Thyroid gland (tissue), 4 donors: ENCODE data around the gene ZNF423. TPM values are rescaled to one million over a fixed set of nuclear protein-coding genes. Genes with fewer than 3 reads are reported as not detected.

Experiments used
- DNase-seq, 2 donors: peaks; one replicate each; pipeline ENCODE4 v3.0.0-alpha.2; 2019
- H3K27ac ChIP-seq, 3 donors: fragments of 200-600 bp; sonication (generic); 1 replicate in 2 of 3; 2 replicates in 1 of 3; pipeline ENCODE4 v1.5.1; 2016 to 2019; ENCODE audit warnings: mild to moderate bottlenecking in 1 of 3, moderate library complexity in 1 of 3
- H3K27me3 ChIP-seq: fragments of 200-600 bp; sonication (generic); one replicate; pipeline ENCODE4 v1.5.1; 2019
- H3K36me3 ChIP-seq, 2 donors: fragments of 200-600 bp; sonication (generic); one replicate each; pipeline ENCODE4 v1.5.1; 2016 to 2019
- H3K4me1 ChIP-seq, 2 donors: fragments of 200-600 bp; sonication (generic); one replicate each; pipeline ENCODE4 v1.5.1; 2017 to 2019
- H3K4me3 ChIP-seq, 3 donors: fragments of 200-600 bp; sonication (generic); replicated peaks in 1 of 3; 1 replicate in 2 of 3; 2 replicates in 1 of 3; pipeline ENCODE4 v1.5.1; 2016; ENCODE audit warnings: mild to moderate bottlenecking in 1 of 3
- H3K9me3 ChIP-seq: fragments of 200-600 bp; sonication (generic); one replicate; pipeline ENCODE4 v1.5.1; 2017
- POLR2A ChIP-seq, 2 donors: fragments of 450-650 bp; IDR thresholded peaks; one replicate each; pipeline ENCODE4 v1.6.1; 2017; ENCODE audit warnings: antibody characterized with exemption in 2 of 2, mild to moderate bottlenecking in 2 of 2, moderate library complexity in 1 of 2
- WGBS, 2 donors: methylation state at CpG; one replicate each; pipeline ENCODE4 v1.1.5; 2017; 5-methylcytosine and 5-hydroxymethylcytosine counted together
- intact Hi-C: fragments of 100-400 bp; cut with DNase I; formaldehyde crosslinking; loops from one replicate; pipeline ENCODE4 v1.15.1; 2023
- total RNA-seq, 4 donors: library from RNA; depleted of rRNA; stranded (reverse); fragments of >200 nt; gene quantifications; one replicate each; pipeline ENCODE4 v1.2.3, GENCODE V29; 2016
- TF ChIP-seq, protein P1 (sequence below), 6 experiments: fragments of 200-600 bp in 3 of 6; fragments of 450-650 bp in 3 of 6; sonication (generic) in 3 of 6; IDR thresholded peaks; one replicate each; pipeline ENCODE4 v1.5.1; 2016 to 2019; ENCODE audit warnings: antibody characterized with exemption in 6 of 6, mild to moderate bottlenecking in 2 of 6, inconsistent platforms in 1 of 6, moderate library complexity in 1 of 6

Gene ZNF423
- total RNA-seq, 4 donors from 2014 or later = 7.4 to 10.0 (median 8.5) TPM

DNA sequence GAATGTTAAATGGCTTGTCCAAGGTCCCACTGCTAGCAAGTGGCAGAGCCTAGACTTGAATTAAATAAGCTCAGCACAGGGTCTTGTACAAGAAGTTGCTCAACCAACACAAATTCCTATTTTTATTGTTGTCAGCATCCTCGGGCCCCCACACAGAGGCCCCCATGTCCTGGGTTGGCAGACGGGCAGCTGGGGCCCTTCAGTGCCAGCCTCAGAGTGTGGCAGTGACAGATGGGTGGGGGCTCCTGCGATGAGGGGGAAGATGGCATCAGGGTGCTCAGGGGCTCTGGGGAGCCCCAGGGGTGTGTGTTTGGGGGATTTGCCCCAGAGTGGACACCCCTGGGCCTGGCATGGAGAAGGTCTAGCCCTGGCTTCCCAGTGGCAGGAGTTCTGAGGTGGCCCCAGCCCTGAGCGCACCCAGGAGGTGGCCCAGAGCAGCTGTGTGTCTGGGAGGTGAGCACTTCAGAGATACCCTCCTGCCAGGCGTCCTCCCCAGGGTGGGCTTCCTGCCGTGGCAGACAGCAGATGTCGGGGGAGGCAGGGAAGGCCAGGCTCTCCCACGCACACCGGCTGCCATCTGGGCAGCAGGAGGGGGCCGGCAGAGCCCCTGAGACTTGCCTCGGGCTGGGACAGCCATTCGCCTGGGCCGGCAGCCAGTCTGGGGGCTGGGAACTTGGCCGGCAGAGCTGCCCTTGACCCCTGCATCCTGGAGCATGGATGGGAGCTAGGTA lies 331.5 kb downstream of the ZNF423 start:
- intact Hi-C loops = no loop called here
- TF ChIP-seq, protein P1, sequence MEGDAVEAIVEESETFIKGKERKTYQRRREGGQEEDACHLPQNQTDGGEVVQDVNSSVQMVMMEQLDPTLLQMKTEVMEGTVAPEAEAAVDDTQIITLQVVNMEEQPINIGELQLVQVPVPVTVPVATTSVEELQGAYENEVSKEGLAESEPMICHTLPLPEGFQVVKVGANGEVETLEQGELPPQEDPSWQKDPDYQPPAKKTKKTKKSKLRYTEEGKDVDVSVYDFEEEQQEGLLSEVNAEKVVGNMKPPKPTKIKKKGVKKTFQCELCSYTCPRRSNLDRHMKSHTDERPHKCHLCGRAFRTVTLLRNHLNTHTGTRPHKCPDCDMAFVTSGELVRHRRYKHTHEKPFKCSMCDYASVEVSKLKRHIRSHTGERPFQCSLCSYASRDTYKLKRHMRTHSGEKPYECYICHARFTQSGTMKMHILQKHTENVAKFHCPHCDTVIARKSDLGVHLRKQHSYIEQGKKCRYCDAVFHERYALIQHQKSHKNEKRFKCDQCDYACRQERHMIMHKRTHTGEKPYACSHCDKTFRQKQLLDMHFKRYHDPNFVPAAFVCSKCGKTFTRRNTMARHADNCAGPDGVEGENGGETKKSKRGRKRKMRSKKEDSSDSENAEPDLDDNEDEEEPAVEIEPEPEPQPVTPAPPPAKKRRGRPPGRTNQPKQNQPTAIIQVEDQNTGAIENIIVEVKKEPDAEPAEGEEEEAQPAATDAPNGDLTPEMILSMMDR (IDR thresholded peaks at IDR 0.05) = no peak
- no peak for TF ChIP-seq POLR2A (IDR thresholded peaks at IDR 0.05)
- Histone ChIP-seq H3K36me3 (no peaks in the 10 kb centered on the region), H3K4me1 (no peaks in the 10 kb centered on the region), H3K9me3 (no peaks in the 10 kb centered on the region), H3K27ac (no peak overlapping the region), H3K4me3 (no peak overlapping the region), H3K27me3 (no peaks in the 10 kb centered on the region)
- 63 to 69% methylated on average over 6 to 12 of the region's 14 CpGs for WGBS, 2 donors
- no peak for DNase-seq

DNA sequence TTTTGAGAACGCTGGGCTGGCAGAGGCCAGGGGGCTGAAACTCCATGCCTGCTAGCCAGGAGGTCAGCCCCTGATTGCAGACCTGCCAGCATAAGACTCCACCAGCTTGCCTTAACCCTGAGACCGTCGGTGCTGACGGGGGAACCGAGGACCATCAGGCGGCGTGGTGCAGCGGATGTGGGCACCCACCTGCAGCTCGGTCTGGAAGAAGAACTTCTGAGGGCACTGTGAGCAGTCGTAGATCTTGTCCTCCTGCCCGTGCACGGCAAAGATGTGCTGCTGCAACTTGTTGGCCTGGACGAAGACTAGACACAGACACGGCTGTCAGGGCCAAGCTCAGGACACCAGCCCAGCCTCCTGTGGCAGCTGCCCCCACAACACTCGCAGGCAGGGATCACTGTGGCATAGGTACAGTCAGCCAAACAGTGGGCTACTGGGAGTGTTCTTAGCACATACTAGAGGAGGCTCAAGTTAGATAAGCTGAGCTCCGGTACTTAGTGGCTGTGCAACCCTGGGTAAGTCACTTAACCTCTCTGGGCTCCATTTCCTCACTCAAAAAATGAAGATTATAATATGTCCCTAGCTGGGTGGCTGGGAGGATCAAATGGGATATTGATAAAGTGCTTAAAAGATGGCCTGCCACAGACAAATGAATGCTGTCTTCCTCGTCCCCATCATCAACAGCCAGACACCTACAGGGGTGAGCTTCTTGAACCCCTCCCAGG lies 332.3 kb downstream of the ZNF423 start:
- no peaks in the 10 kb centered on the region for H3K36me3 ChIP-seq
- no peaks in the 10 kb centered on the region for H3K9me3 ChIP-seq
- intact Hi-C loops = no loop called here
- H3K4me1 ChIP-seq = no peaks in the 10 kb centered on the region
- 89 to 90% methylated on average over 3 to 12 of the region's 17 CpGs for WGBS, 2 donors
- TF ChIP-seq, protein P1 (IDR thresholded peaks at IDR 0.05) = no peak
- TF ChIP-seq POLR2A (IDR thresholded peaks at IDR 0.05) = no peak
- H3K27me3 ChIP-seq = no peaks in the 10 kb centered on the region
- DNase-seq = no peak
- H3K27ac ChIP-seq = no peak overlapping the region
- no peak overlapping the region for H3K4me3 ChIP-seq

DNA sequence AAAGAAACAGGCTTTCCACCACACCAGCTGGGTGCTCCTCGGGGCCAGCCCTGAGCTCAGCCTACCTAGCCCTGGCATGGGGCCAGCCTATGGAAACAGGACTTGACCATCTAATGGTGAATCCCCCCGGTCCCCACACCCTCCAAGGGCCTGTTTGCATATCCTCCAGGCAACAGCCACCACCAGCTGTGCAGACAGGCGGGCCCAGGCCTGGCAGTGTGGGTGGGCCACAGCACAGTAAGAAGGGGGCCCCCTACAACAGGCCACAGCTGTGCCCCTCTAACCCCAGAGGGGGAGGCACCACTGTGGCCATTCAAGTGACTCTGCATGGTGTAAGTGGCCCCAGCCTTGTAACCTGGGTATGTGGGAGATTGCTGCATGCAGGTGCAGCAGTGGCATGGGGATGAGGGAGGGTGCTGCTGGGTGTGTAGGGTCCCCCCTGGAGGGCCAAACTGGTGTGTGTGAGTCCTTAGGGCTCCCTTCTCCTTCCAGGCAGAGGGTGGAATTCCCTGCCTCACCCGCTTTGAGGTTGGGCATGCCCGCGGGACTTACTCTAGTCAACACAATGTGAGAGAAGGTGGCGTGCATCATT lies 334.1 kb downstream of the ZNF423 start:
- 83 to 89% methylated on average over 3 to 7 of the region's 7 CpGs for WGBS, 2 donors
- no peaks in the 10 kb centered on the region for H3K9me3 ChIP-seq
- H3K27me3 ChIP-seq = no peaks in the 10 kb centered on the region
- no peak overlapping the region for H3K27ac ChIP-seq
- DNase-seq = no peak
- no peaks in the 10 kb centered on the region for H3K4me1 ChIP-seq
- no peak for TF ChIP-seq POLR2A (IDR thresholded peaks at IDR 0.05)
- TF ChIP-seq, protein P1 (IDR thresholded peaks at IDR 0.05) = no peak
- H3K36me3 ChIP-seq = no peaks in the 10 kb centered on the region
- intact Hi-C loops = no loop called here
- no peak overlapping the region for H3K4me3 ChIP-seq

DNA sequence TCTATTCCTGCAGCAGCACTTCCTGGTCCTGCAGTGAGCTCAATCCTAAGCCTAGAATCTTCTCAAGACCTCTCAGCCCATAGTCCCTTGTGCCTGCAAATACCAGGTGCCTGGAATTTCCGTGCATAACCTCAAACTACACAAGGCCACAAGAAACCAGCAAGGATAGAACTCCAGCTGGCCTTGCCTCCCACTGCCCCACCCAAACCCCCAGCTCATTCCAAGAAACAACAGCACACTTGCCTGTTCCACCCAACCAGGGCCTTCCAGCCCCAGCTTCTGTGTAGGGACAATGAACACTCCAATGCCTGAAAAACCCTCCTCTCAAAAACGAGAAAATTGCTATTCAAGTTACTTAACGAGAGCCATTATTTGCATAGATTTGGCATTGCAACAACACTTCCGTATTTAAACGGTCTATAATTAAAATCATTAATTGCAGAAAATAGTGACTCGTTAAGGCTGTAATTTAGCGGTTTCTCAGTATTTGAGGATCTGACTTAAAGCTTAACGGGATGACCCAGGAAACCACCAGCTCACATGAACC lies 335.3 kb downstream of the ZNF423 start:
- H3K4me1 ChIP-seq = no peaks in the 10 kb centered on the region
- no peak overlapping the region for H3K27ac ChIP-seq
- no peak for TF ChIP-seq POLR2A (IDR thresholded peaks at IDR 0.05)
- TF ChIP-seq, protein P1 (IDR thresholded peaks at IDR 0.05) = no peak
- DNase-seq = no peak
- no peaks in the 10 kb centered on the region for H3K27me3 ChIP-seq
- intact Hi-C loops = no loop called here
- H3K9me3 ChIP-seq = no peaks in the 10 kb centered on the region
- H3K4me3 ChIP-seq = no peak overlapping the region
- WGBS, 2 donors = 87 to 90% methylated on average over 8 of the region's 8 CpGs
- no peaks in the 10 kb centered on the region for H3K36me3 ChIP-seq
